A549 (cell line): ENCODE results near the gene GRPEL2.

ENCODE experiments used
- BCL3 ChIP-seq: fragments of >200 bp; sonication (Bioruptor Twin); formaldehyde crosslinking; IDR thresholded peaks from 3 replicates; pipeline ENCODE4 v1.6.1; 2016
- CHD2 ChIP-seq: fragments of 150-350 bp; IDR thresholded peaks from 2 replicates; pipeline ENCODE4 v1.6.1; 2014; ENCODE audit warnings: low read length; ENCODE audit not compliant: partially characterized antibody
- CTCF ChIP-seq: fragments of >200 bp; sonication (Bioruptor Twin); formaldehyde crosslinking; IDR thresholded peaks from 3 replicates; pipeline ENCODE4 v1.5.1; 2016
- EP300 ChIP-seq, 2 experiments: fragments of >200 bp; sonication (Bioruptor Twin); formaldehyde crosslinking; IDR thresholded peaks; 2 replicates in 1 of 2; 3 replicates in 1 of 2; pipeline ENCODE4 v1.6.1; 2016 to 2017
- HOXA7 ChIP-seq: fragments of 250-450 bp; sonication (Bioruptor Pico); IDR thresholded peaks from 2 replicates; pipeline ENCODE4 v1.5.0; 2020; ENCODE audit warnings: mild to moderate bottlenecking, moderate library complexity
- MAX ChIP-seq: IDR thresholded peaks from 2 replicates; pipeline ENCODE4 v1.6.1; 2012
- MYC ChIP-seq: IDR thresholded peaks from 2 replicates; pipeline ENCODE4 v1.6.1; 2012; ENCODE audit warnings: mild to moderate bottlenecking, inconsistent platforms, low read length, improper control_type of control experiment, borderline replicate concordance
- PBX3 ChIP-seq: IDR thresholded peaks from 2 replicates; pipeline ENCODE4 v1.6.1; 2012
- POLR2A ChIP-seq: IDR thresholded peaks from 2 replicates; pipeline ENCODE4 v1.6.1; 2012; ENCODE audit warnings: mild to moderate bottlenecking, low read length
- RAD21 ChIP-seq, 2 experiments: fragments of >200 bp in 1 of 2; sonication (Bioruptor Twin) in 1 of 2; formaldehyde crosslinking in 1 of 2; IDR thresholded peaks in 1 of 2; conservative IDR thresholded peaks in 1 of 2; 2 replicates in 1 of 2; 3 replicates in 1 of 2; pipeline ENCODE4 v1.6.1; 2012 to 2018; ENCODE audit warnings: inconsistent platforms in 1 of 2
- RNF2 ChIP-seq: fragments of 200-600 bp; sonication (generic); IDR thresholded peaks from 2 replicates; pipeline ENCODE4 v1.6.1; 2016; ENCODE audit warnings: low read depth, mild to moderate bottlenecking, antibody characterized with exemption, moderate library complexity, borderline replicate concordance

- no peak for TF ChIP-seq BCL3
- no peak for TF ChIP-seq RAD21 (conservative IDR thresholded peaks at IDR 0.05 in 1 of 2, IDR thresholded peaks at IDR 0.05 in 1 of 2)
- TF ChIP-seq CHD2: no peak
- no peak for TF ChIP-seq MAX
- TF ChIP-seq CTCF: no peak
- no peak for TF ChIP-seq PBX3
- no peak for TF ChIP-seq EP300 (IDR thresholded peaks at IDR 0.05)
- TF ChIP-seq POLR2A: no peak
- TF ChIP-seq RNF2: no peak
- TF ChIP-seq MYC: no peak
- no peak for TF ChIP-seq HOXA7
Measured at GRCh38 chr5:149297340-149298025, 47.8 kb upstream of the GRPEL2 start.
